HG03439 (cell line): ENCODE results near the gene TRIM62.

Experiments
- ATAC-seq: cut with Tn5 transposase; IDR thresholded peaks from one replicate; pipeline ENCODE4 v1.9.1; 2021; ENCODE audit warnings: mild to moderate bottlenecking, moderate library complexity; ENCODE audit not compliant: unreplicated experiment

TRIM62 gene

DNA sequence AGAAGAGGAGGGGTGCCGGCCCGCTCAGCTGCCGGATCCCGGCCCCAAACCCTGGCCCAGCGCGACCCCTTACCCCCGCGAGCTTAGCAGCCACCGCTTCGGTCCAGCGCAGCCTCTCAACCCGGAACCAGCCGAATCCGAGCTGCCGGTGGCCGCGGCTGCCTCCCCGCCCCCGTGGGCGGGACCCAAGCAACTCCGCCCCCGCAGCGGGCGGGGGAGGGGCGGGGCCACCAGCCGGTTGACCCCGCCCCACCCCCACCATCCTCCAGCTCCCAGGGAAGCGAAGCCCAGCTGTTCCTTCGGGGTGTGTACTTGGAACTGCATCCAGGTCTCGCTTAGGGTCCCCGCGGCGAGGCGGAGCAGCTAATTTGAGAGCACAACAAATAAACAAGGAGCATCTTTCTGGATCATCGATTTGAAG, at the start of gene TRIM62:
TSS of gene TRIM62 (minus strand) at position 123 of the 421 bp plus-strand sequence. CDS start 611 bp downstream, outside the sequence.
- peak; percentile 65 for ATAC-seq

GRCh38 chr1:33231166-33231565, 49.3 kb upstream of the TRIM62 start:
- ATAC-seq = no peak

- ATAC-seq = no peak
Measured at GRCh38 chr1:33228935-33229487, 47.2 kb upstream of the TRIM62 start.

- no peak for ATAC-seq
Measured at GRCh38 chr1:33225586-33225985, 43.7 kb upstream of the TRIM62 start.

- no peak for ATAC-seq
Measured at GRCh38 chr1:33224166-33224707, 42.4 kb upstream of the TRIM62 start.

GRCh38 chr1:33222381-33222780, 40.5 kb upstream of the TRIM62 start:
- no peak for ATAC-seq

GRCh38 chr1:33221385-33221758, 39.5 kb upstream of the TRIM62 start:
- no peak for ATAC-seq

DNA sequence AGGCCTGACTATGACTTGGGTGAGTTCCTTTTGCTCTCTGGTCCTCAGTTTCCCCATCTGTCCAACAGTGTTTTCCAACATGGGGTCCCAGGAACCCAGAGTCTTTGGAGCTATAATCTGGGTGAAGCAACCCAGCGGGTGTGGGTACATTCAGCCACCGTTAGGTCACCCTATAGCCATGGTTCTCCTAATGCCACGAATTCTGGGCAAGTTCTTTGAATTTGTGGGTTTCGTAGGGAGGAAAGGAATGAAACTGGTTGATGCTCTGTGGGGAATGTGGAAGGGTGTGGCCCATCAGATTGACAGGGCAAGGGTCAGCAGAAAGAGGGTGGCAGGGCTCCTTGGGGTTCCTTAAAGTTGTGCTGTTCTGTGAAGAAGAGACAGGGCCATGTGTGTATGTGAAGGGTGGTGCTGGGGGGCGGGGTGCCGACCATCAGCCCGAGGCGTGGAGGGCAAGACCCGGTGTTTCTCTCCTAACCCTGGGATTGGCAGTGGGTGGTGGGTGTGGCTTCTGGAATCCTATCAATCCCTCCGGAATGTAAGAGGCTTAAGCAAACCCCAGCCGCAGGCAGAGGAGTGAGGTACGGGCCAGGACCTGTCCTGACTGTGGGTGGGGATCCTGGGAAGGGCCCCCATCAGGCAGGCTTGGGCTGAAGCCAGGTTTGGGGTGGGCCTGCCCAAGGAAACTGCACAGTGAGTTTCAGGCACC, 39.0 kb upstream of the TRIM62 start:
- no peak for ATAC-seq

GRCh38 chr1:33219886-33220661, 38.2 kb upstream of the TRIM62 start:
- ATAC-seq = no peak

GRCh38 chr1:33211972-33212371, 30.1 kb upstream of the TRIM62 start:
- ATAC-seq = no peak

DNA sequence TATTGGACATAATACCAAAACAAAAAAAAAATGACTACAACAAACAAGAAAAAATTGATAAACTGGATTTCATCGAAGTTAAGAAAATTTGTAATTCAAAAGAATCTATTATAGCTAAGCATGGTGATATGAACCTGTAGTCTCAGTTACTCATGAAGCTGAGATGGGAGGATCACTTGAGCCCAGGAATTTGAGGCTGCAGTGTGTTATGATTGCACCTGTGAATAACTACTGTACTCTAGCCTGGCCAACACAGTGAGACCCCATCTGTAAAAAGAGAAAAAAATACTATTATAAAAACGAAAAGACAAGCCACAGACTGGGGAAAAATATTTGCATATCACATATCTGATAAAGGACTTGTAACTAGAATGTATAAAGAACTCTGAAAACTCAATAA, 24.5 kb upstream of the TRIM62 start:
- ATAC-seq = no peak

DNA sequence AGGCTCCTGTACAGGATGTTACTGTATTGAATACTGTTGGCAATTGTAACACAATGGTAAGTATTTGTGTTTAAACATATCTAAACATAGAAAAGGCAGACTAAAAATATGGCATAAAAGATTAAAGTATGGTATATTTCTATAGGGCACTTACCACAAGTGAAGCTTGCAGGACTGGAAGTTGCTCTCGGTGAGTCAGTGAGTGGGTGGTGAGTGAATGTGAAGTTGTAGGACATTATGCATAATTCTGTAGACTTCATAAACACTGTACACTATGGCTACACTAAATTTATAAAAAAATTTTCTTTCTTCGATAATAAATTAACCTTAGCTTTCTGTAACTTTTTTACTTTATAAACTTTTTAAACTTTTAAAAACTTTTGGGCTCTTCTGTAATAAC, 13.7 kb upstream of the TRIM62 start:
- no peak for ATAC-seq

DNA sequence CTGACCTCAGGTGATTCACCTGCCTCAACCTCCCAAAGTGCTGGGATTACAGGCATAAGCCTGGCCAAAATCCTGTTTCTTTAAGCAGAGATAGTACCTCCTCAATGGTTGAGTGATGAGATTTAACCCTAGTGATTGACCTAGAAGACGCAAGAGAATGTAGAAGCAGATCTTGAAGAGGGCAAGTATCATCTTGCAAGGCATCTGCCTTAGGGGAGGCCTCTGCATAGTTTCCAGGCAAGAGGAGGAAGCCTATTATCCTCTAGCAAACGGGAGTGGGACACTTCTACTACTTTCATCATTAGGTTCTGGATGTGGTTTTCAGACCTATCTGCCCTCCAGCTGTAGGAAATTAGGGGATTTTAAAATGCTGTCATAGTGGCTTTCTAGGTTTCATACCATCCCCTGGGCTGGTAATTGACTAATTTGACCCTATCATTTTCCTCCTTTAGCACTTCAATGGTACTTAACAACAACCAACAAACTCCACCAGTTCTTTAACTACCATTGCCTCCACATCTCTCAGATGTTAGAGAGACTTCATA, 10.0 kb upstream of the TRIM62 start:
- no peak for ATAC-seq

DNA sequence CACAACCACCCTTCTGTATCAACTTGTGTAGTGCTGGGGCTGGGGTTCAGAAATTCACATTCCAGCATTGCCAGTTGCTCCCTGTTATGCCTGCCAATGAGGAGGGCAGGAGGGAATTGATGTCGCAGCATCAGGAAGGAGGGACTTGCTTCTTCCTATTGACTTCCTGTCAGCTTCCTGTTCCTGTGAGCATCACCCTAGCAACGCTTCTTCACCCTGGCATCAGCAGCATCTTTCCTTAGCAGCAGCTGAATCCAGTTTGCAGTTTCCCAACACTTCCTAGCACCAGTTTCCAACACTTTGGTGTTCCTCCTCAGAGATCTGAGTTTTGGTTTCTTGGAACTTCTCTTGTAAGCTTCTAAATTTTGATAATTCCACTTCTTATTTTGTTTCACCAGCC, 8.9 kb upstream of the TRIM62 start:
- no peak for ATAC-seq

- no peak for ATAC-seq
Measured at GRCh38 chr1:33188572-33189275, 6.9 kb upstream of the TRIM62 start.

DNA sequence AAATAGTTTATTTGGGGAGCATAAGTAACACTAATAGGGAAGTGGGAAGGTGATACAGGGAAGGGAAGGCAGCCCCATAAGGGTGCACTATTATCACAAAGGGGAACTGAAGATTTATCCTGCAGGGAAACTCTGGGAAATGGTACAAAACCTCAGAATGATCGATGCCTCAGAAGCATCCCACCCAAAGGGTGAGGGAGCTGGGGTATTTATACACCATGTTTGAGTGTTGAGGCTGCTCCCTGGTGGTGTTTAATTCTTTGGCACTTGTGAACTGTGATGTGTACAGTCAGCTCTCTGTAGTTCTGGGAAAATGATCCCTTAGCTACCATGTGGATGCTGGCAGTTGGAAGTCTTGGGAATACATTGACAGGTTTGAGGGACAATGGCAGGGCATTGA, 5.1 kb upstream of the TRIM62 start:
- no peak for ATAC-seq

- no peak for ATAC-seq
Measured at GRCh38 chr1:33185541-33185940, 3.7 kb upstream of the TRIM62 start.

- ATAC-seq = no peak
Measured at GRCh38 chr1:33183306-33183705, 1.5 kb upstream of the TRIM62 start.

- ATAC-seq = no peak
Measured at GRCh38 chr1:33182896-33183295, 1.1 kb upstream of the TRIM62 start.

GRCh38 chr1:33182401-33182841, 578 bp upstream of the TRIM62 start:
- no peak for ATAC-seq
